OCI-LY1 (cell line): ENCODE results near the gene SBK2.
"Not testable (repeated sequence)": the region's sequence is repeated elsewhere in the genome, so short reads cannot be mapped to it uniquely, and the experiment has no call there.

ENCODE experiments used
- H2AFZ ChIP-seq: fragments of 200-600 bp; sonication (generic), shearing (Covaris generic); 2 replicates; pipeline ENCODE4 v1.6.0; 2014; ENCODE audit warnings: antibody characterized with exemption, mild to moderate bottlenecking, low read length
- H3F3A ChIP-seq: fragments of 200-600 bp; sonication (generic), shearing (Covaris generic); 2 replicates; pipeline ENCODE4 v1.6.0; 2014; ENCODE audit warnings: mild to moderate bottlenecking, antibody characterized with exemption, low read length, moderate library complexity; ENCODE audit not compliant: insufficient read depth
- H3K27ac ChIP-seq: fragments of 200-600 bp; sonication (generic); 2 replicates; pipeline ENCODE4 v1.5.1; 2014; ENCODE audit warnings: low read length, mixed run types, mild to moderate bottlenecking, low read depth; ENCODE audit not compliant: poor library complexity, severe bottlenecking
- H3K27me3 ChIP-seq: fragments of 200-600 bp; sonication (generic); 2 replicates; pipeline ENCODE4 v1.6.0; 2014; ENCODE audit warnings: antibody characterized with exemption, mild to moderate bottlenecking, low read length, moderate library complexity; ENCODE audit not compliant: insufficient read depth
- H3K36me3 ChIP-seq: fragments of 200-600 bp; sonication (generic); 2 replicates; pipeline ENCODE4 v1.6.1; 2014; ENCODE audit warnings: mild to moderate bottlenecking, antibody characterized with exemption, low read length, moderate library complexity, mixed read lengths; ENCODE audit not compliant: insufficient read depth
- H3K4me1 ChIP-seq: fragments of 200-600 bp; sonication (generic); 2 replicates; pipeline ENCODE4 v1.5.1; 2014; ENCODE audit warnings: mild to moderate bottlenecking, low read length, moderate library complexity; ENCODE audit not compliant: insufficient read depth, severe bottlenecking
- H3K4me2 ChIP-seq: fragments of 200-600 bp; sonication (generic), shearing (Covaris generic); 2 replicates; pipeline ENCODE4 v1.6.1; 2014; ENCODE audit warnings: low read length
- H3K4me3 ChIP-seq: fragments of 200-600 bp; sonication (generic); 2 replicates; pipeline ENCODE4 v1.5.1; 2014; ENCODE audit warnings: low read length, low read depth, mild to moderate bottlenecking, mixed read lengths; ENCODE audit not compliant: poor library complexity, severe bottlenecking
- H3K79me2 ChIP-seq: fragments of 200-600 bp; shearing (Covaris generic); 2 replicates; pipeline ENCODE4 v1.6.1; 2016; ENCODE audit warnings: mixed run types, low read length, mixed read lengths; ENCODE audit not compliant: insufficient read depth
- H3K9ac ChIP-seq: fragments of 200-600 bp; sonication (generic), shearing (Covaris generic); 2 replicates; pipeline ENCODE4 v1.6.1; 2014; ENCODE audit warnings: mild to moderate bottlenecking, low read length, mixed read lengths
- H3K9me2 ChIP-seq: fragments of 200-600 bp; sonication (generic), shearing (Covaris generic); 2 replicates; pipeline ENCODE4 v1.6.1; 2014; ENCODE audit warnings: low read depth, mild to moderate bottlenecking, low read length, mixed read lengths
- H3K9me3 ChIP-seq: fragments of 200-600 bp; shearing (Covaris generic); 2 replicates; pipeline ENCODE4 v1.6.1; 2014; ENCODE audit warnings: low read length, mixed read lengths
- H4K20me1 ChIP-seq: fragments of 200-600 bp; sonication (generic), shearing (Covaris generic); 2 replicates; pipeline ENCODE4 v1.6.0; 2016; ENCODE audit warnings: mild to moderate bottlenecking, low read length; ENCODE audit not compliant: insufficient read depth
- CTCF ChIP-seq: fragments of 200-600 bp; sonication (generic), shearing (Covaris generic); IDR thresholded peaks from 2 replicates; pipeline ENCODE4 v1.5.1; 2017; ENCODE audit warnings: mild to moderate bottlenecking, antibody characterized with exemption, low read length, moderate library complexity, mixed read lengths
- EZH2 ChIP-seq: fragments of 200-600 bp; sonication (generic), shearing (Covaris generic); IDR thresholded peaks from 2 replicates; pipeline ENCODE4 v1.8.0; 2017; ENCODE audit warnings: borderline replicate concordance, mixed run types, mild to moderate bottlenecking, antibody characterized with exemption, low read length, moderate library complexity, mixed read lengths

The SBK2 gene

DNA sequence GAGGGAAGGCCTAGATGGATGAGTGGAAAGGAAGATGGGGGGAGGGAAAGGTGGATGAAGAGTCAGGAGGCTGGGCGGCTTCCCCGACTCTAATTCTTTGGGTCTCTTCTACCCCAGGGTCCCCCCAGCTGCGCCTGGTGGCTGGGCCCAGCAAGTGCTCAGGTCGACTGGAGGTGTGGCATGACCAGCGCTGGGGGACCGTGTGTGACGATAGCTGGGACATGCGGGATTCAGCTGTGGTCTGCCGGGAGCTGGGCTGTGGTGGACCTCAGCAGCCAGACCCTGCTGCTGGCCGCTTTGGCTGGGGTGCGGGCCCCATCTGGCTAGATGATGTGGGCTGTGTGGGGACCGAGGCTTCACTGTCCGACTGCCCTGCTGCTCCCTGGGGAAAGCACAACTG lies 39.2 kb downstream of the SBK2 start:
- no peaks in the 10 kb centered on the region for H4K20me1 ChIP-seq
- no peak overlapping the region for H3K4me2 ChIP-seq
- no peaks in the 10 kb centered on the region for H3K27me3 ChIP-seq
- H3K4me1 ChIP-seq, result no peaks in the 10 kb centered on the region
- no peak for TF ChIP-seq CTCF
- no peak for TF ChIP-seq EZH2
- no peak overlapping the region for H3K9ac ChIP-seq
- no peaks in the 10 kb centered on the region for H3K9me2 ChIP-seq
- H3F3A ChIP-seq, result no peaks in the 10 kb centered on the region
- H2AFZ ChIP-seq, result no peak overlapping the region
- no peak overlapping the region for H3K4me3 ChIP-seq
- no peaks in the 10 kb centered on the region for H3K9me3 ChIP-seq
- H3K36me3 ChIP-seq, result no peaks in the 10 kb centered on the region
- no peaks in the 10 kb centered on the region for H3K79me2 ChIP-seq
- no peak overlapping the region for H3K27ac ChIP-seq

DNA sequence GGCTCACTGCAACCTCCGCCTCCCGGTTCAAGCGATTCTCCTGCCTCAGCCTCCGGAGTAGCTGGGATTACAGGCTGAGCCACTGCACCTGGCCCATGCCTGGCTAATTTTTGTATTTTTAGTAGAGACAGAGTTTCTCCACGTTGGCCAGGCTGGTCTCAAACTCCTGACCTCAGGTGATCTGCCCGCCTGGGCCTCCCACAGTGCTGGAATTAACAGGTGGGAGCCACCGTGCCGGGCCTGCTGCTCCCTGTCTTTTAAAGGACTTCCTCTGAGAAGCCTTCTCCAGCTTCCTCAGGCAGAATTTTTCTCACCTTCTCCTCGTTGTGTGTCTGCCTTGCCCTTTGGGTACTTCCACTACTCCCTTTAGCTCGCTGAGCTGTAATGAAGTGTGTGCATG lies 40.1 kb downstream of the SBK2 start:
- not testable (repeated sequence) for H3F3A ChIP-seq, H3K9me3 ChIP-seq, H3K4me2 ChIP-seq, H3K9ac ChIP-seq, H3K4me3 ChIP-seq, H3K79me2 ChIP-seq, H3K36me3 ChIP-seq, H3K27me3 ChIP-seq, H4K20me1 ChIP-seq, H3K9me2 ChIP-seq, H2AFZ ChIP-seq, H3K27ac ChIP-seq, H3K4me1 ChIP-seq

GRCh38 chr19:55495646-55496349 lies 41.1 kb downstream of the SBK2 start:
- TF ChIP-seq EZH2, result no peak
- no peak for TF ChIP-seq CTCF
- H3K9me2 ChIP-seq, result no peaks in the 10 kb centered on the region
- H3K4me2 ChIP-seq, result no peak overlapping the region
- H3K79me2 ChIP-seq, result no peaks in the 10 kb centered on the region
- no peaks in the 10 kb centered on the region for H3K9me3 ChIP-seq
- no peaks in the 10 kb centered on the region for H3F3A ChIP-seq
- no peak overlapping the region for H3K27ac ChIP-seq
- no peaks in the 10 kb centered on the region for H3K36me3 ChIP-seq
- no peak overlapping the region for H3K9ac ChIP-seq
- H2AFZ ChIP-seq, result no peak overlapping the region
- H3K4me3 ChIP-seq, result no peak overlapping the region
- 0 out of 2 replicates have a peak, but pooled peaks cover 8% of the 10 kb centered on the region for H3K27me3 ChIP-seq
- H3K4me1 ChIP-seq, result no peaks in the 10 kb centered on the region
- no peaks in the 10 kb centered on the region for H4K20me1 ChIP-seq

DNA sequence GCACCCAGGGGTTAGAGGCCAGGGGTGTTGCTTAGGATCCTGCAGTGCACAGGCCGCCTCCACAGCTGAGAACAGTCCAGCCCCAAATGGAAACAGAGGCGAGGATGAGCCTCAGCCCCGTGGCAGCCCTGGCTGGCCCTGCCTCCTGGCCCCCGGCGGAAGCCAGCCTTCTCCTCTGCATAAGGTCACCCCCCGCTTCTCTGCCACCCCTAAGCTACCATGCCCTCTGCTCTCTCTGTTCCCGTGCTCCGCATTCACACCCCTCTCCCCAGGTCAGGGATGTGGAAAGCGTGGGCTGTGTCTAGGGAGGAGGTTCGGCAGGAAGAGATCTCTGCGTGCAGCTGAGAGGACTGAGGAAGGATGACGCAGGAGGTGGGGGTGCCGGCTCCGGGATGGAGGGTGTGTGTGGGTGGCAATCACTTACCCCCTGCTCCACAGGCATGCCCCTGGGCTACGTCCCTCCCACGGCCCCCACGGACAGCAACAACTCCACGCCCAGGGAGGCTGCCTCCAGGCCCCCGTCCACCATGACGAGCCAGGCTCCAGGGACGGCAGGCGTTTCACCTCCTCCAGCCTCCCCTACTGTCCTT lies 42.7 kb downstream of the SBK2 start:
- Histone ChIP-seq H3K27ac (no peak overlapping the region), H3K9ac (no peak overlapping the region), H3K9me2 (no peaks in the 10 kb centered on the region), H3K4me3 (no peak overlapping the region), H4K20me1 (no peaks in the 10 kb centered on the region), H3K27me3 (peaks cover 10% of the 10 kb centered on the region; the same call in 1 of the 2 replicates), H2AFZ (no peak overlapping the region), H3K4me1 (no peaks in the 10 kb centered on the region), H3K4me2 (no peak overlapping the region), H3K9me3 (no peaks in the 10 kb centered on the region), H3K36me3 (no peaks in the 10 kb centered on the region), H3K79me2 (no peaks in the 10 kb centered on the region), H3F3A (no peaks in the 10 kb centered on the region)
- no peak for TF ChIP-seq EZH2
- TF ChIP-seq CTCF, result no peak
